Stimulated activated CD4-positive, alpha-beta T cell treated with anti-CD3 and anti-CD28 coated beads, TNF-alpha, amount 100 ng/mL, for 24 hours (primary cell): ENCODE measurements around the gene TIMM44.
"Not testable (repeated sequence)": the region's sequence is repeated elsewhere in the genome, so short reads cannot be mapped to it uniquely, and the experiment has no call there.

Source experiments
- DNase-seq, 3 experiments: peaks; one replicate each; pipeline ENCODE4 v3.0.0-alpha.2; 2020; ENCODE audit warnings: low read depth in 3 of 3

The TIMM44 gene

DNA sequence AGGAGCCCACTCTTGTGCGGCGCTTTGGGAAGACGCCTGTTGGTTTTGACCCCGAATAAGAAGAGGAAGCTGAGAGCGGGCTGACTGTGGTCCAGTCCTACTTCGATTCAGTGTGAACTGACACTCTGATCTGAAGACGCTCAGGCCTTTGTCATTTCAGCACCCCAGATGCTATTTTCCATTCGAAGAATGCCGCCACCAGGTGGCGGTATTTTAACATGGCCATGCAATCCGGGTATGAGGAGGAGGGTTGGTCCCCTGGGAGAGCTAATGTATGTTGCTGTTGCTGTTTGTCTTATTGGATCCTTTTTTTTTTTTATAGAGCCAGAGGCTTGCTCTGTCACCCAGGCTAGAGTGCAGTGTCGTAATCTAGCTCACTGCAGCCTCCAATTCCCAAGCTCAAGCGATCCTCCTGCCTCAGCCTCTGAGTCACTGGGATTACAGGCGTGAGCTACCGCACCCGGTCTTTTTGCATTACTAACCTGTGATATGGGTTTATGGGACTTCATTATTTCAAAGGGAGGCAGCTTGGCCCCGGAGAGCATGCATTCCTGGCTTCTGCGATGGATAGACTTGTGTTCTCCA is 803 bp upstream of the TIMM44 start:
- peak; percentile 69 to 87 (median 87) for DNase-seq

DNA sequence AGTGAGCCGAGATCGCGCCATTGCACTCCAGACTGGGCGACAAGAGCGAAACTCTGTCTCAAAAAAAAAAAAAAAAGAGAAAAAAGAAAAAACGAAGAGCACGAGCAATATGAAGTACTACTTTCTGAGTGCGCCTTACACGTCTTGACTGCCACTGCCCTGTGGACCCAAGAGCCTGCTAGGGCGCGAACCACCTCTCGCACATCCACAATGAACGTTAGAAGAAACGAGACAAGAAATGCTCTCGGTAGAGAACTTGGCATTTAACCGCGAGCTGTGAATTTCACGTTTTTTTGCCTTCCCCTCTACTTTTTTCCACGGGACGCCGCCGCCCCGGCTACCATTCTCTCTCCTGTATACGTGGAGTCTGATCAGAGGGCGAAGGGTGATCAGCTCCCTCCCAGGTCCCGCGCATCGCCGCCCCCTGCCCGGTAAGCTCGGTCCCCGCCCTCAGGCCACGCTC is 454 bp downstream of the TIMM44 start:
- no peak for DNase-seq

DNA sequence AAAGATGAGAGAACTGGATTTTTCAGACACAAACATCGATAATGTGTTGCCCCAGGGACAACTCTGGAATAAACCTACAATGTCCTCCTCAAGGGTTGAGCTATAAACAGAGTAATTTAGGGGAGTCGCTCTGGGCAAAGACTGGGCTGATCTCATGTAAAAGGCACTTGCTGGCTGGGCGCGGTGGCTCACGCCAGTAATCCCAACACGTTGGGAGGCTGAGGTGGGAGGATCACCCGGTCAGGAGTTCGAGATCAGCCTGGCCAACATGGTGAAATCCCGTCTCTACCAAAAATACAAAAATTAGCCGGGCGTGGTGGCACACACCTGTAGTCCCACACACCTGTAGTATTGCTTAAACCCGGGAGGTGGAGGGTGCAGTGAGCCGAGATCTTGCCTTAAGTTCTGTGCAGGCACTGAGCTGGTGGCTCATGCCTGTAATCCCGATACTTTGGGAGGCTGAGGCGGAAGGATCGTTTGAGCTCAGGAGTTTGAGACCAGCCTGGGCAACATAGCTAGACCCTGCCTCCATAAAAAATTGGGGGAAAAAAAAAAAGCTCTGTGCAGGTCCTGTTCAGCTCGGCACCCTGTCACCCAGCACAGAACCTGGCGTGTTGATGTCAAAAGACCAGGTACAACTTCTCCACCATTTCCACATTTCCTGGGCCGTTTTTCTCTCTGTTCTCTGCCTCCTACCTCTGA is 1.4 kb downstream of the TIMM44 start:
- DNase-seq: no peak

DNA sequence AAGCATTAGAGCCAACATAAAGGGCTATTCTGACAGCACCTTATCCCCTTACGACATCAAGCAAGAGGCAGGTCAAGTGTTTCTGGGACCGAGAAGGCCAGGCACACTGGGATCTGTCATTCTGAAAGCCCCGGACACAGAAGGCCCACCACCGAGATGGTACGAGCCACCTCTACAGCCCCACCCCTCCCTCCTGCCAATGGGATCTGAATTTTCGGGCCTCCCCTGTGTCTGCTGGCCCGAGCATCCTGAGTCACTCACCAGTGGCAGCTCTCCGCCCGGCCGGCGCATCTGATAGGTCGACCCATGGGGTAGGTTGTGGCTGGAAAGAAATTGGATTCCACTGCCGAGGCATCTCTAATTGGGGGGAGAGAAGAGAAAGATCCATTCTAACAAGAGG is 2.6 kb downstream of the TIMM44 start:
- DNase-seq: no peak

GRCh38 chr19:7934766-7935165 is 8.7 kb downstream of the TIMM44 start:
- no peak for DNase-seq

GRCh38 chr19:7933828-7934725 is 9.4 kb downstream of the TIMM44 start:
- no peak for DNase-seq

DNA sequence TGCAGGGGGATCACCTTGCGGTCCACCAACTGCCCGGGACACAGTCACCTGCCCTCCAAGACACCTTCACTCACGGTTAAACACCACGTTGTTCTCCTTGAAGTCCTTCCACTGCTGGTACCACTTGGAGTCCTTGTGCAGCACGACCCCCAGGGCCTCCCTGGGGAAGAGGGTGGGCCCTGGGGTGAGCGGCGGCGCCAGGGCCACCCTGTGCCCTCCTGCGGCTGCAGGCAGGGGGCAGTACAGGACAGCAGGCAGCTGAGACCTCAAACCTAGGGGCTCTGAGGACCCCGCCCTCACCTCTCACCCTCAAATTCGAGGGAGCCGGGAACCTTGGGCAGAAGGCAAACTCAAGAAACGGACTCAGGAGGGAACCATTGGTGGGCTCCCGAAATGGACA is 10.1 kb downstream of the TIMM44 start:
- DNase-seq: no peak

- DNase-seq: no peak
Measured at GRCh38 chr19:7932930-7933300, 10.6 kb downstream of the TIMM44 start.

DNA sequence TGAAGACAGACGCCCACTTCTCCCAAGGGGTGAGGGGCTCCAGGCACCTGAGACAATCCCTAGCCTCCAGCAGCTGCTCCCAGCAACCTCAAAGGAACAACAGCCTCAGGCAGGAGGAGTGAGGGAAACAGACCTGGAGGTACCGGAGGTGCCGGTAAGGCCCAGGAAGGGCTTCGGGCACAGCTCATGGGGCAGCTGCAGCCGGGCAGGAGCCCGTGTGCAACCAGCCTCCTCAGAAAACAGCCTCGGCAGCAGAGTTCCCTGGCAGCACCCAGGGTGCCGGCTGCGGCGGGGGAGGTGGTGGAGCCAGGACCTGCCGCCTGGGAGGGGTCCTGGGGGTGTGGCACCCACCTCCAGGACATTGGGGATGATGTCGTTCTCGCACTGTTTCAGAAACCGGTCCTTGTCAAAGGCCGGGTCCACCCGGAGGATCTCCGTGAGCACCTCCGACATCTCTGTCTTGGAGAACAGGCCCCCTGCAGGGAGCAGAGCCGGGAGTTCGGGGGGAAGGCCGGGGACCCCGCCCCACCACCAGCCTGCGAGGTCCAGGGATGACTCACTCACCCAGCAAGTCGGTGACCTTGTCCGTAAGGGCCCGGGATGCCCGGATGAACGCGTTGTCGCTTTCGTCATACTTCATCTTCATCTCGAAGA is 11.1 kb downstream of the TIMM44 start:
- no peak for DNase-seq

DNA sequence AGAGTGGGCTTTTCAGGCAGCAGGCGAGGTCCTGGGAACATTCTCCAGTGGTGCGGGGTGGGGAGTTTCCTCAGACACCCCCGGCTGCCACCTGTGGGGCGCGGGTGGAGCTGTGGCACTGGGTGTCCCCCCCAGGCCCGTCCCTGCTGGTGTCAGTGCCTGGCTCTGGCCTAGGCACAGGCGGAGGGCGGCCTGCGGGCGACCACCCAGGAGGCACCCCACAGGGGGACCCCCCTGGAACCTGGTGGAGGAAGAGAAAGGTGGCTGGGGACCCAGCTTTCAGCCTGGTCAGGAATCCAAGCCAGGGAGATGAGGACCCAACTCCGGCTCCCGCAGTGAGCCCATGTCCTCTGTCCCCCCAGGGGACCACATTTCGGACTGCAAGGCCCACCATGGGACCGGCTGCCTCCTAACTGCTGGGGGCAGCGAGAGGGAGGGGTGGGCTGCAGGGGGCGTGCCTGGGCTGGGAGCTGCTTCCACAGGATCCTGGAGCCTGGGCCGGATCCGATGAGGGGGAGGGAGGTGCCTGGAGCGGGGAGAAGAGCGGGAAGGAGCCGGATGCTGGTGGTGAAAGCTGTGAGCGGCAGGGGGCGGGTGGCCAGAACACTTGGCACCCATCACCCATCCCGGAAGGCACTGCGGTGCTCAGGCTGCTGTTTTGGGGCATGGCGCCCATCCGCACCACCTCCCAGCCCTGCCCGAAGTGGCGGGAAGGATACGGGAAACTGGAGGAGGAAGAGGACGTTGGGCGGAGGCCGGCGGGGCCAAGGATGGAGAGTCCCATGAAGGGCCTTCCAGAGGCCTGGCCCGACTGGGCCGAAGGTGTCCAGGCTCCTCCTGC is 12.0 kb downstream of the TIMM44 start:
- DNase-seq: no peak

DNA sequence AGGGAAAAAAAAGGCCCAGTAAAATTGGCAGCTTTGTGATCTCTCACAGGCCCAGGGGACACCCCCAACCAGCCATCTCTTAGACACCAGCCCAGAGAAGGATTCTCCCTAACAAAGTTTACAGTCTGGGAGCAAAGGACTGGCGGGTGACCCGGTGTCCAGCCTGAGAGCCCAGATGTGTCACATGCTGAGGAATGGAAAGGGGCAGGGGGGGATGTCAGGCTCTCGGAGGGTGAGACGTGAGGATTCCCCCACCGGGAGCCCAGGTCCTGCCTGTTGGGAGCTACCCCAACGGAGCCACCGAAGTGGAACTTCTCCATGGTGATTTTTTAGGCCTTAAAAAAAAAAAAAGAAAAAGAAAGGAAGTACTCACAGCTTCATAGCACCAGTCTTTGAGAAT is 12.7 kb downstream of the TIMM44 start:
- DNase-seq: no peak

- not testable (repeated sequence) for DNase-seq
Measured at GRCh38 chr19:7930030-7930429, 13.4 kb downstream of the TIMM44 start.

DNA sequence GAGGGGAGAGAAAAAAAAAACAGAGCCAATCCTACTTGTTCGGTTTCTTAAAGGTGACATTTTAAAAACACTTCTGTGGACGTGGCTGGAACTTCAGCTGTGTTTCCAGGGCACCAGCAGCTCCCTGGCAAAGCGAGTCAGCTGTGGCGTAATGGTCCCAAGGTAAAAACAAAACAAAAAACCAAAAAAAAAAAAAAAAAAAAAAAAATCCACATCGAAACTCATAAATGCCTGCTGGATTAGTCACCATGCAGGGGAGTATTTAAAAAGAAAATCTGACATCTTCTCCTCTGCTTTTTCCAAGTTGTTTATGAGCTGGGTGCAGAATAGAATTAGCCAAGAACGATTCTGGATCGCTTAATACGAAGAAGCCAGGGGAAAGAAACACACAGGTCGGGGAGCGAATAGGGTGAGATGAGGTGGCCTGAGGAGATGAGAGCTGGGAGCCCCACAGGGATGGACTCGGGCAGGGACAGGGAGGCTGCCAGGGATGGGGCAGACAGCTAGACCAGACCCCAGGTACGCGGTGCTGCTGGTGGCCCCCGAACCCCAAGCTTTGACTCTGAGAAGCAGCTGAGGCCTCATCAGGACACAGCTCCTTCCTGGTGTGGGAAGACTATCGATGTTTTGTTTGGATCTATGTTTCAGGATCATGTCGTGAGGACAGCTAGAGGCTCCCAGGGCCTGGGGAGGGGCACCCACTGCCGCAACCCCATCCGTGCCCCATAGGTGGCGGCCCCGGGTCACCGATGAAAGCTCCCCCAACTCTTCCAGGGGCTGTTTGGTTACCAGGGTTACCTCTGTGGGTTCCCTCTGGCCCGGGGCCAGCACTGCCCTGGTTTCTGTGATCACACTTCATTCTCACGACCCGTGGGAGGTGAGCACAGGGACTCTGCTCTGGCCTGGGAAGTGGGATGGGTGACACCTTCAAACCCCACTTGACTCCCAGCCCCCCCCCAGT is 14.4 kb downstream of the TIMM44 start:
- peak in 1 of 3 experiments; percentile 59 for DNase-seq

DNA sequence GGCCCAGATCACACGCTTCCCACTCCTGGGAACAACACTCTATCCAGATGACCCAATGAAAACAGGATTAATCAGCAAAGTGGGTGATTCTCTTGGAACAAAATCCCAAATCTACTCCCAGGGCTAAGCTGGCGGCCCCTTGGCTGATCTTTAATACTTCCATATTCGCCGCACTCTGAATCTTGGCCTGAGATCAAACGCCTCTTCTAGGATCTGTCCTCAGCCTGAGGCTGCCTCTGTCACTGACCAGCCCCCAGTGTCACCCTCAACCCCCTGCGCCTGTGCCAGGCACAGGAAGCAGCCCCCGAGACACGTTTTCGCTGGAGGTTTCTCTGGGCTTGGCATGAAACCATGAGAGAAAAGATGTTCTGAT is 15.1 kb downstream of the TIMM44 start:
- DNase-seq: no peak

GRCh38 chr19:7927605-7928333 is 15.7 kb downstream of the TIMM44 start:
- no peak for DNase-seq

DNA sequence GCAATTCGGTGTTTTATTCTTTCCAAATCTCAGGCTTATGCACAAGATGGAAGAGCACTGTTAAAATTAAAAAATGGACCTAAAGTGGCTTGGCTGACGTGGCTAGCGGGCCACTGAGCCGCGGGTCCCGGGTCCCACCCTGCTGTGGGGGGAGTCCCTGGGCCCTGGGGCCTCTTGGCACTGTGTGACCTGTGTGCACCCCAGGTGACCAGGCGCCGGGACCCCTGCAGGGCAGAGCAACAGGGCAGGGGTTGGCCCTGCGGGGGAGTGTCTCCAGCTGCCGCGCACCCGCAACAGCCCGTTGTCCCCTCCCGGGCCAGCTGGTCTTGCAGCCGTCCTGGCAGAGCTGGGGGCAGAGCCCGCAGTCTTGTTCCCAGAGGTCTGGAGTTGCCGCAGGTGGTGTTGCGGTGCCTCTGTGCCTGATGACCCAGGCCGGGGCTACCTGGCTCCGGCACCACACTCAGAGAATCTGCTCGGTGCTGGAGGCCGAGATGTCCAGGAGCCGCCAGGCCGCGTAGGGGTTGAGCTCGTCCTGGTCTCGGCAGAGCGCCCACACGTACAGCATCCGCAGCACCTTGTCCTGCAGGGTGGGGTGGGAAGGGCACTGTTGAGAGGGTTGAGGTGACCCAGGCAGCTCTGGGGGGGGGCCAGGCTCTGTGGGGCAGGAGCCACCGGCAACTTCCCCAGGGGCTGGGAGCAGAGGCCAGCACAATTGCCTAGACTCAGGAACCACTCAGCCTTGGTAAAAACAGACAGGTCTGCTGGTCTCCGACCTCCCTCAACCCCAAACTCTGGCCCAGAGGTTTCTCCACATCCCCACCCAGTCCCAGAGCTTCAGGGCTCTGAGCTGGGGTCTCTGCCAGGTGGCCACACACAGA is 16.5 kb downstream of the TIMM44 start:
- DNase-seq: no peak

- DNase-seq: peak; percentile 40 to 77 (median 66)
Measured at GRCh38 chr19:7926021-7926726, 17.3 kb downstream of the TIMM44 start, which contains the start of gene CTXN1. Gene CTXN1 (minus strand): TSS chr19:7926135. CDS start chr19:7925538, 597 bp downstream.
